ENCODE results near the gene ARPP21.
"Not testable (repeated sequence)": the region's sequence is repeated elsewhere in the genome, so short reads cannot be mapped to it uniquely, and the experiment has no call there.

Gene ARPP21

GRCh38 chr3:35785234-35785888, 146.0 kb downstream of the ARPP21 start:
- DNase-seq = no peak

- DNase-seq = no peak
Measured at GRCh38 chr3:35787936-35788335, 148.6 kb downstream of the ARPP21 start.

GRCh38 chr3:35789042-35789831, 149.9 kb downstream of the ARPP21 start:
- DNase-seq = no peak

GRCh38 chr3:35790764-35791163, 151.4 kb downstream of the ARPP21 start:
- DNase-seq = no peak

- DNase-seq = no peak
Measured at GRCh38 chr3:35793667-35794066, 154.3 kb downstream of the ARPP21 start.

GRCh38 chr3:35800960-35801459, 161.7 kb downstream of the ARPP21 start:
- DNase-seq = no peak

GRCh38 chr3:35814531-35814930, 175.2 kb downstream of the ARPP21 start:
- DNase-seq = no peak

GRCh38 chr3:35815796-35816195, 176.5 kb downstream of the ARPP21 start:
- not testable (repeated sequence) for DNase-seq

- DNase-seq = no peak
Measured at GRCh38 chr3:35817216-35817615, 177.9 kb downstream of the ARPP21 start.

- DNase-seq = no peak
Measured at GRCh38 chr3:35832140-35832571, 192.8 kb downstream of the ARPP21 start.

Measured in stimulated activated naive CD4-positive, alpha-beta T cell (primary cell).